Sigmoid colon (tissue), 3 donors: Measurements from ENCODE around the gene ARFGAP1.

Experiments used
- POLR2A ChIP-seq, 2 donors: fragments of 450-650 bp; IDR thresholded peaks; one replicate each; pipeline ENCODE4 v1.6.1; 2016; ENCODE audit warnings: antibody characterized with exemption in 2 of 2, mild to moderate bottlenecking in 2 of 2, moderate library complexity in 2 of 2
- TF ChIP-seq, protein P1 (sequence below), 4 experiments: fragments of 450-650 bp in 3 of 4; fragments of 200-600 bp in 1 of 4; IDR thresholded peaks; one replicate each; pipeline ENCODE4 v1.5.1; 2016 to 2019; ENCODE audit warnings: antibody characterized with exemption in 4 of 4, mild to moderate bottlenecking in 3 of 4, moderate library complexity in 2 of 4

DNA sequence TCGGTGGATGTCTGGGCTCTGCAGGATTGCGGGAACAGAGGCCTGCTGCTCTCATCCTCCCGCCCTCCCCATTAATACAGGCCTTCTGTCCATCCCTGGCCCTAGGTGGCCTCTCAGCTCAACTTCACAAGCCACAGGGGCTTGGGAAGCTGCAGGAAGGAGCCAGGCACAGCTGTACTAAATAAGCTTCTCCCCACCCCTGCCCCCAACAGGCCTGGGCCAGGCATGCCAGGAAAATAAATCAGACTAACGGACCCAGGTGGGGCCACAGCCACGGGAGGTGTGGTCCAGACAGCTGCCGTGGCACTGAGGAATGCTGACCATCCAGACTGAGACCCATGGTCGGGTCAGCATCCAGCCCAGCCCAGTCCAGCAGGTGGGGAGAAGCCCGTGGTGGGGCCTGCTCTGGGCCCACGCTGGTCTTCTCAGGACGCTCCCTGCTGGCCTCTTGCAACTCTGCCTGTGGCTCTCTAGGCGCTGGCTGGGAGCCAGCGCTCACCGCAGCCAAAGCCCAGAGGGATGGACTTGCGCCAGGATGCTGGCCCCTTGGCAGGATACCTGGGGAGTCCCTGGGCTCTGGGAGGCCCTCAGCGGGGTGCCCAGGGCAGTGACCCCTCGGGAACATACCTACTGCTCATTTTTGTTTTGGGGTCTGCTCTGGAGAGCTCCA, 48.1 kb upstream of the ARFGAP1 start:
- TF ChIP-seq, protein P1, sequence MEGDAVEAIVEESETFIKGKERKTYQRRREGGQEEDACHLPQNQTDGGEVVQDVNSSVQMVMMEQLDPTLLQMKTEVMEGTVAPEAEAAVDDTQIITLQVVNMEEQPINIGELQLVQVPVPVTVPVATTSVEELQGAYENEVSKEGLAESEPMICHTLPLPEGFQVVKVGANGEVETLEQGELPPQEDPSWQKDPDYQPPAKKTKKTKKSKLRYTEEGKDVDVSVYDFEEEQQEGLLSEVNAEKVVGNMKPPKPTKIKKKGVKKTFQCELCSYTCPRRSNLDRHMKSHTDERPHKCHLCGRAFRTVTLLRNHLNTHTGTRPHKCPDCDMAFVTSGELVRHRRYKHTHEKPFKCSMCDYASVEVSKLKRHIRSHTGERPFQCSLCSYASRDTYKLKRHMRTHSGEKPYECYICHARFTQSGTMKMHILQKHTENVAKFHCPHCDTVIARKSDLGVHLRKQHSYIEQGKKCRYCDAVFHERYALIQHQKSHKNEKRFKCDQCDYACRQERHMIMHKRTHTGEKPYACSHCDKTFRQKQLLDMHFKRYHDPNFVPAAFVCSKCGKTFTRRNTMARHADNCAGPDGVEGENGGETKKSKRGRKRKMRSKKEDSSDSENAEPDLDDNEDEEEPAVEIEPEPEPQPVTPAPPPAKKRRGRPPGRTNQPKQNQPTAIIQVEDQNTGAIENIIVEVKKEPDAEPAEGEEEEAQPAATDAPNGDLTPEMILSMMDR (IDR thresholded peaks at IDR 0.05), result peak in 1 of 4 experiments; percentile 22
- no peak for TF ChIP-seq POLR2A (IDR thresholded peaks at IDR 0.05)
